Breast epithelium (tissue), 3 donors: ENCODE results near the gene RASL12.

Source experiments
- POLR2A ChIP-seq: fragments of 450-650 bp; IDR thresholded peaks from one replicate; pipeline ENCODE4 v1.6.1; 2016; ENCODE audit warnings: antibody characterized with exemption, mild to moderate bottlenecking, moderate library complexity
- TF ChIP-seq, protein P1 (sequence below), 3 donors: fragments of 450-650 bp; IDR thresholded peaks; one replicate each; pipeline ENCODE4 v1.5.1; 2016 to 2017; ENCODE audit warnings: antibody characterized with exemption in 3 of 3, mild to moderate bottlenecking in 3 of 3, moderate library complexity in 3 of 3

DNA sequence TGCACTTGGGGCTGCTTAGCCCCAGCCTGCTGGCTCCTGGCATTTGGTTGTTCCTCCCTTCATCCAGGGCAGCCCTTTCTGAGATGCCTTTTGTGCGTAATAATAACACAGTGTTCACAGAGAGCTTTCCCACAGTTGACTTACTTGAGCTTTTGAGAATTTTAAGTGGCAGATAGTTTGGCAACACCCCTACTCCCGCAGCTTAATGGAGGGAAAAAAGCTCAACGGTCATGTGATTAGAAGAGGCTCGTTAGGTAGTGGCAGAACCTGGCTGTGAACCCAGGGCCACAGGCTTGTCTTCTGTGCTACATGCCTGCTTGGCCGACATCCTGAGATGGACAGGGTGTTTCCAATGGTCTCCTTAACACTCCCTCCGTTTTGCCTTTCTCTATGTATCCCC, 13.5 kb upstream of the RASL12 start:
- TF ChIP-seq, protein P1, sequence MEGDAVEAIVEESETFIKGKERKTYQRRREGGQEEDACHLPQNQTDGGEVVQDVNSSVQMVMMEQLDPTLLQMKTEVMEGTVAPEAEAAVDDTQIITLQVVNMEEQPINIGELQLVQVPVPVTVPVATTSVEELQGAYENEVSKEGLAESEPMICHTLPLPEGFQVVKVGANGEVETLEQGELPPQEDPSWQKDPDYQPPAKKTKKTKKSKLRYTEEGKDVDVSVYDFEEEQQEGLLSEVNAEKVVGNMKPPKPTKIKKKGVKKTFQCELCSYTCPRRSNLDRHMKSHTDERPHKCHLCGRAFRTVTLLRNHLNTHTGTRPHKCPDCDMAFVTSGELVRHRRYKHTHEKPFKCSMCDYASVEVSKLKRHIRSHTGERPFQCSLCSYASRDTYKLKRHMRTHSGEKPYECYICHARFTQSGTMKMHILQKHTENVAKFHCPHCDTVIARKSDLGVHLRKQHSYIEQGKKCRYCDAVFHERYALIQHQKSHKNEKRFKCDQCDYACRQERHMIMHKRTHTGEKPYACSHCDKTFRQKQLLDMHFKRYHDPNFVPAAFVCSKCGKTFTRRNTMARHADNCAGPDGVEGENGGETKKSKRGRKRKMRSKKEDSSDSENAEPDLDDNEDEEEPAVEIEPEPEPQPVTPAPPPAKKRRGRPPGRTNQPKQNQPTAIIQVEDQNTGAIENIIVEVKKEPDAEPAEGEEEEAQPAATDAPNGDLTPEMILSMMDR (IDR thresholded peaks at IDR 0.05) = no peak
- TF ChIP-seq POLR2A = no peak
